22Rv1 (cell line): ENCODE results near the gene LYPD6B.

Experiments
- H3K27ac ChIP-seq: fragments of 450-650 bp; 2 replicates; pipeline ENCODE4 v1.5.1; 2017
- CTCF ChIP-seq: fragments of 450-650 bp; IDR thresholded peaks from 2 replicates; pipeline ENCODE4 v1.5.1; 2017; ENCODE audit warnings: mild to moderate bottlenecking
- ZFX ChIP-seq: fragments of 450-650 bp; IDR thresholded peaks from 2 replicates; pipeline ENCODE4 v1.6.1; 2017; ENCODE audit warnings: antibody characterized with exemption, borderline replicate concordance

LYPD6B gene

GRCh38 chr2:149057401-149057800, 18.9 kb downstream of the LYPD6B start:
- TF ChIP-seq ZFX (no peak), CTCF (no peak)
- no peak overlapping the region for H3K27ac ChIP-seq

DNA sequence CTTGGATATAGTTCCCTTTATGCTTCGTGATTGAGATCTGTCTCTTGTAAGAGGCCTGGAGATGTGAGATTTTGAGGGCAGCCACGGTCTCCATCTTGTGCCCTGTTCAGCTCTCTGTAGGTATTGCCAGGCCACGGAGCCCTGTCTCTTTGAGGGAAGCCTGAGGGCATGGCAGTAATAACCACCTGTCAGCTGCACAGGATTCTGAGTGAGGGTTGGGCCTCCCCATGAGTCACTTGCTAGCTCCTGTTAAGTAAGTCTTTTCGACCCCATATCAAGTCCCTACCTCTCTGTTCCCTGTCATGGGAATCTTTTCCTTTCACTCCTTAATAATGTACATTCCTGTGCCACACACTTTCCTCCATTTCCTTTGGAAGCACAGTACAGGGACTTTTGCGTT, 20.4 kb downstream of the LYPD6B start:
- TF ChIP-seq CTCF (no peak), ZFX (no peak)
- no peak overlapping the region for H3K27ac ChIP-seq

DNA sequence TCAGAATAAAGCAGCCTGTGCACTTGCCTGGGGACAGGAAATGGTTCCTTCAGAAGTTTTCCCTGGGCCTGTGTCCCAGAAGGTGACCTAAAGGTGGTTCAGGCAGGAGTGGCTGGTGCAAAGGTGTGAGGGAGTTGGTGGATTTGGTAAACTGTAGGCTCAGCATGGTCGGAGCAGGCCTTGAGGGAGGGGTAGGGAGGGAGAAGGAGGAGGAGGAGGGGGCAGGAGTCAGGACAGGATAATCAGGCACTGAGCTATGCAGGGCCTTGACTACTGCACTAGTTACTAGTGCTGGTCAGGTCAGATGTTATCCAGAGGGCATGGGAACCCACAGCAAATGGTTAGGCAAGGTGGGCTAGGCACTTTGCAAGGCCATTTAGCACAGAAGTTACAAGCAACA, 21.3 kb downstream of the LYPD6B start:
- H3K27ac ChIP-seq: no peak overlapping the region
- TF ChIP-seq ZFX (no peak), CTCF (no peak)

- no peak overlapping the region for H3K27ac ChIP-seq
- TF ChIP-seq CTCF (no peak), ZFX (no peak)
Measured at GRCh38 chr2:149061133-149061745, 22.7 kb downstream of the LYPD6B start.

DNA sequence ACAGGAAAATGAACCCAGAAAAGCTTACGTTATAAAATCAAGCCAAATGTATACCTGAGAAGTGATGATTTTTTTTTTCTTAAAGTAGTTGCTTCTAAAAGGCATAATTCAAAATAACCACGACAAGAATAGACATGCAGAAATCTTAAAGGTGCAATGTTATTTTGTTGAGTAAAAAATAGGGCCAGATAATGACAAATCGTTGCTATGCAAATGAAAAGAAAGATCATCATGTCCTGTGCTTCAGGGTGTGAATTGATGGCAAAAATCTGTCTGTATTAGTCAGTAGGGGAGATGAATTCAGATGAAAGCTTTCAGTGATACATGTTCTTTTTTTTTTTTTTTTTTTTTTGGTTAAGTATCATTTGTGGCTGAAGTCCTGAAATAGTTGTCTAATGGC, 24.0 kb downstream of the LYPD6B start:
- no peak overlapping the region for H3K27ac ChIP-seq
- TF ChIP-seq CTCF (no peak), ZFX (no peak)

DNA sequence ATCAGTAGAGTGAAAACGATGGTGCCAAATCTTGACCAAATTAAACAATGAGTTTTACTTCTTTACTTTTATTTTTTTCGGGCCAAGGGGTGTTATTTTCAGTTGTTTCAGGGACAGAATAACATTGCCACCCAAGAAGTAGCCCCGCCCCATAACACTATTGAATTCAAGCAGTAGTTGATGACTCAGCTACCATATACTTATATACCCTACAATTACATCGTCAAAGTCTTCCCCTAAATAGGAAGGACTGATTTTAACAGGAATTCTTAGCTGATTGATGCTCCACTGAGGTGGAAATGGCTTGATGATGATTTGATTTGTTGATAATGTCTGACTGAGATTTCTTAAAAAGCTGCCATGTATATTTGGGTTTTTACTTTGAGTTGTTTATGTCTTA, 24.7 kb downstream of the LYPD6B start:
- TF ChIP-seq ZFX: no peak
- no peak for TF ChIP-seq CTCF
- H3K27ac ChIP-seq: no peak overlapping the region

GRCh38 chr2:149064365-149064841, 25.9 kb downstream of the LYPD6B start:
- H3K27ac ChIP-seq: no peak overlapping the region
- TF ChIP-seq ZFX (no peak), CTCF (no peak)
